Mesenchymal stem cell (in vitro differentiated cells and primary cell): ENCODE measurements around the gene ACP3.

Experiments
- DNase-seq: peaks from one replicate; pipeline ENCODE4 v3.0.0-alpha.2; 2013
- H2AFZ ChIP-seq: one replicate; pipeline ENCODE4 v1.6.1; 2013; ENCODE audit warnings: low read depth, mild to moderate bottlenecking, control low read depth, inconsistent platforms, low read length, moderate library complexity
- H2AK5ac ChIP-seq: 2 replicates; pipeline ENCODE4 v1.6.1; 2013; ENCODE audit warnings: low read length, moderate library complexity, mild to moderate bottlenecking, inconsistent platforms; ENCODE audit not compliant: severe bottlenecking
- H2BK120ac ChIP-seq: one replicate; pipeline ENCODE4 v1.6.1; 2013; ENCODE audit warnings: low read depth, mild to moderate bottlenecking, inconsistent platforms, low read length, moderate library complexity
- H2BK12ac ChIP-seq, 2 experiments: one replicate each; pipeline ENCODE4 v1.6.1; 2013; ENCODE audit warnings: inconsistent platforms in 2 of 2, low read length in 2 of 2, mild to moderate bottlenecking in 2 of 2, moderate library complexity in 2 of 2, control low read depth in 1 of 2
- H2BK15ac ChIP-seq: one replicate; pipeline ENCODE4 v1.6.1; 2013; ENCODE audit warnings: mild to moderate bottlenecking, low read depth, inconsistent platforms; ENCODE audit not compliant: poor library complexity, severe bottlenecking
- H2BK5ac ChIP-seq: 2 replicates; pipeline ENCODE4 v1.6.1; 2013; ENCODE audit warnings: low read depth, mild to moderate bottlenecking, low read length, control low read depth, inconsistent platforms; ENCODE audit not compliant: poor library complexity, severe bottlenecking
- H3K14ac ChIP-seq, 2 experiments: one replicate each; pipeline ENCODE4 v1.6.1; 2013; ENCODE audit warnings: inconsistent platforms in 2 of 2, low read length in 2 of 2, control low read depth in 1 of 2, mild to moderate bottlenecking in 1 of 2, moderate library complexity in 1 of 2
- H3K18ac ChIP-seq, 2 experiments: one replicate each; pipeline ENCODE4 v1.6.1; 2013; ENCODE audit warnings: inconsistent platforms in 2 of 2, low read length in 2 of 2, control low read depth in 1 of 2, low read depth in 1 of 2, mild to moderate bottlenecking in 1 of 2
- H3K23ac ChIP-seq, 2 experiments: one replicate each; pipeline ENCODE4 v1.6.1; 2013; ENCODE audit warnings: inconsistent platforms in 2 of 2, low read length in 2 of 2, mild to moderate bottlenecking in 2 of 2, moderate library complexity in 2 of 2, control low read depth in 1 of 2
- H3K27ac ChIP-seq: 2 replicates; pipeline ENCODE4 v1.5.1; 2013; ENCODE audit warnings: mild to moderate bottlenecking, moderate library complexity, low read length, control low read depth, inconsistent platforms; ENCODE audit not compliant: poor library complexity, severe bottlenecking
- H3K27me3 ChIP-seq, 2 experiments: 2 replicates each; pipeline versions ENCODE4 v1.6.1 to v1.7.0; 2013; ENCODE audit warnings: low read length in 2 of 2, mild to moderate bottlenecking in 2 of 2, moderate library complexity in 2 of 2, control low read depth in 1 of 2, inconsistent platforms in 1 of 2; ENCODE audit not compliant: control insufficient read depth in 1 of 2, insufficient read depth in 1 of 2
- H3K36me3 ChIP-seq, 2 experiments: 2 replicates each; pipeline versions ENCODE4 v1.6.1 to v1.7.0; 2013; ENCODE audit warnings: low read length in 2 of 2, control low read depth in 1 of 2, inconsistent platforms in 1 of 2, low read depth in 1 of 2, mild to moderate bottlenecking in 1 of 2; ENCODE audit not compliant: insufficient read depth in 2 of 2, control insufficient read depth in 1 of 2
- H3K4ac ChIP-seq, 2 experiments: one replicate each; pipeline ENCODE4 v1.6.1; 2013; ENCODE audit warnings: inconsistent platforms in 2 of 2, low read length in 2 of 2, mild to moderate bottlenecking in 2 of 2, moderate library complexity in 2 of 2, control low read depth in 1 of 2, low read depth in 1 of 2
- H3K4me1 ChIP-seq: 2 replicates; pipeline ENCODE4 v1.6.1; 2013; ENCODE audit warnings: low read depth, low read length, control low read depth; ENCODE audit not compliant: control insufficient read depth, insufficient read depth
- H3K4me2 ChIP-seq: 2 replicates; pipeline ENCODE4 v1.6.1; 2013; ENCODE audit warnings: low read length, mild to moderate bottlenecking, inconsistent platforms; ENCODE audit not compliant: poor library complexity, severe bottlenecking
- H3K4me3 ChIP-seq, 2 experiments: 2 replicates each; pipeline versions ENCODE4 v1.5.1 to v1.7.0; 2013; ENCODE audit warnings: low read length in 2 of 2, mild to moderate bottlenecking in 2 of 2, control low read depth in 1 of 2, low read depth in 1 of 2; ENCODE audit not compliant: insufficient read depth in 1 of 2
- H3K79me1 ChIP-seq: replicated peaks from 2 replicates; pipeline ENCODE4 v1.6.1; 2013; ENCODE audit warnings: mild to moderate bottlenecking, control low read depth, low read length, inconsistent platforms; ENCODE audit not compliant: poor library complexity, severe bottlenecking
- H3K9ac ChIP-seq: 2 replicates; pipeline ENCODE4 v1.7.0; 2013; ENCODE audit warnings: mild to moderate bottlenecking, low read length, moderate library complexity
- H3K9me3 ChIP-seq: 2 replicates; pipeline ENCODE4 v1.7.0; 2013; ENCODE audit warnings: mild to moderate bottlenecking, low read length; ENCODE audit not compliant: control insufficient read depth
- H4K8ac ChIP-seq: one replicate; pipeline ENCODE4 v1.6.1; 2013; ENCODE audit warnings: inconsistent platforms, mild to moderate bottlenecking, low read length, moderate library complexity
- H4K91ac ChIP-seq: one replicate; pipeline ENCODE4 v1.6.1; 2013; ENCODE audit warnings: mild to moderate bottlenecking, low read length, inconsistent platforms
- whole genome bisulfite sequencing: methylation state at CpG from one replicate; pipeline ENCODE4 v1.1.7; 2013; ENCODE audit warnings: mixed read lengths; 5-methylcytosine and 5-hydroxymethylcytosine counted together

ACP3 gene

DNA sequence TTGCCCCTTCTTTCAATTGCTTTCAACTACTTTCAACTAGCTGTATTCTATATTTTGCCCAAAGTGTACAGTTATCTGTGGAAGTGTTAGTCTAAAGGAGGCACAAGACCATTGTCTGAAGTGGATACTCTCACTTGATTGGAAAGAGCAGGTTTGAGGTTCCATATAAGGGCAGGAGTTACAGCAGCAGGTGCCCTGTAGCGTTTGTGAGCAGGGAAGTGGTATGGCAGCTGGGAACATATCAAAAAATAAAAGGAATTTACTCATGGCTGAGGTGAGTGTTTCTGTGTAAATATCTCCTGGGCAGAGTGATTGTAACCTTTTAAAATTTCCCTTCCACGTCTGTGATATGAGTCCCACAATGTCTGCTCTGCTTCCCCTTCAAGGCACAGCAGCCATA is 61.6 kb downstream of the ACP3 start:
- Histone ChIP-seq H4K91ac (no peak overlapping the region), H3K4ac (no peak overlapping the region), H3K79me1 (no peaks in the 10 kb centered on the region), H3K36me3 (no peaks in the 10 kb centered on the region), H3K4me1 (no peaks in the 10 kb centered on the region), H2BK5ac (no peak overlapping the region), H3K9me3 (no peaks in the 10 kb centered on the region), H2AFZ (no peak overlapping the region), H3K18ac (no peak overlapping the region), H3K27me3 (peaks cover 9 to 18% of the 10 kb centered on the region in 2 experiments), H2AK5ac (no peak overlapping the region), H4K8ac (no peak overlapping the region), H2BK12ac (no peak overlapping the region), H3K4me2 (no peak overlapping the region), H3K14ac (no peak overlapping the region), H2BK120ac (no peak overlapping the region), H3K23ac (no peak overlapping the region), H2BK15ac (no peak overlapping the region), H3K27ac (no peak overlapping the region), H3K4me3 (no peak overlapping the region), H3K9ac (no peak overlapping the region)
- 86% methylated on average over 2 of the region's 2 CpGs for WGBS
- DNase-seq: no peak

DNA sequence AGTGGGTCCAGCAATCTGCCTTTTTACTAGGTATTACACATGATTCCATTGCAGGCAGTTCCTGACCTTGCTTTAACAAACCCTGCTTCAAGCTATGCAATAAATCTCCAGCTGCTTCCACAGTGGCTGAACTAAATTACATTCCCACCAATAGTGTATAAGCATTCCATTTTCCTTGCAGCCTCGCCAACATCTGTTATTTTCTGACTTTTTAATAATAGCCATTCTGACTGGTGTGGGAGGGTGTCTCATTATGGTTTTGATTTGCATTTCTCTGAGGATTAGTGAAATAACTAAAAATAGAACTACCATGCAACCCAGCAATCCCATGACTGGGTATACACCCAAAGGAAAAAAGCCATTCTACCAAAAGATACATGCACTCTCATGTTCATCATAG is 63.7 kb downstream of the ACP3 start:
- no peak overlapping the region for H3K9ac ChIP-seq
- no peak overlapping the region for H2BK120ac ChIP-seq
- no peak overlapping the region for H2AK5ac ChIP-seq
- H2AFZ ChIP-seq: no peak overlapping the region
- H3K27me3 ChIP-seq: peaks cover 9 to 18% of the 10 kb centered on the region in 2 experiments
- no peaks in the 10 kb centered on the region for H3K4me1 ChIP-seq
- H3K9me3 ChIP-seq: no peaks in the 10 kb centered on the region
- H3K23ac ChIP-seq: no peak overlapping the region
- no peak overlapping the region for H3K18ac ChIP-seq
- no peak overlapping the region for H4K91ac ChIP-seq
- no peak overlapping the region for H3K4ac ChIP-seq
- H3K4me2 ChIP-seq: no peak overlapping the region
- H4K8ac ChIP-seq: no peak overlapping the region
- H3K36me3 ChIP-seq: no peaks in the 10 kb centered on the region
- no peak overlapping the region for H2BK5ac ChIP-seq
- no peaks in the 10 kb centered on the region for H3K79me1 ChIP-seq
- H3K27ac ChIP-seq: no peak overlapping the region
- no peak overlapping the region for H2BK12ac ChIP-seq
- H3K14ac ChIP-seq: no peak overlapping the region
- no peak for DNase-seq
- WGBS: no CpG with 5 or more reads among the region's 1 CpG
- H2BK15ac ChIP-seq: no peak overlapping the region
- H3K4me3 ChIP-seq: no peak overlapping the region

DNA sequence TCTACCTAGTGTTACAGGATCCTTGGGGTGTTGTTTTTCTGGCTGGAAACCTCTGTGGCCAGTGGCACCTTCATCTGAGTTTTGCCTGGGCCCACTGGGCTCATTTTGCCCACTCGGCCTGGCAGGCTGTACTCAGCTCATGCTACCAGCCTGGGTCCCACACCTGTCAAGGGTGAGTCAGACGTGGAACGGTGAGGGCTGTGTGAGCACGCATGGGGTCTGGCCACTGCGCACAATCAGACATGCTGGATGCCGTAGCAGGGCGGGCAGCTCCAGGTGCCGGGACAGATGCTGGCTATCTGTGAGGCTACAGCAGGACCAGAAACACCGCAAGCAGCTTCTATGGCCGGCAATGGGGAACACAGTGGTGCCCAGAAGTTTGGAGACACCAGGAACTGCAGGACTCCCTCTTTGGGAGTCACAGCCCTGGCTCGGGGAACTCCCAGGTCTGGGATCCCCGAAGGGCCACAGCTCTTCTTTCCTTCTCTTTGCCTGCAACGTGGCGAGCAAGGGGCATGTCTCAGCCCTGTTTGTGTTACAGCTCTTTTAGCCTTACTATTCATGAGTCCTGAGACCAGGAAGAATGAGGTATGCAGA is 64.2 kb downstream of the ACP3 start:
- peak overlapping the region in 1 of 2 experiments; percentile 85 for H3K14ac ChIP-seq
- no peak overlapping the region for H3K27ac ChIP-seq
- H3K9ac ChIP-seq: no peak overlapping the region
- no peak overlapping the region for H3K4ac ChIP-seq
- H3K9me3 ChIP-seq: no peaks in the 10 kb centered on the region
- no peak overlapping the region for H2AK5ac ChIP-seq
- H3K23ac ChIP-seq: peak overlapping the region in 1 of 2 experiments; percentile 79
- peak overlapping the region; percentile 98 for H4K91ac ChIP-seq
- H2BK12ac ChIP-seq: peak overlapping the region; percentile 54 to 77
- H2BK15ac ChIP-seq: peak overlapping the region; percentile 52
- no peak overlapping the region for H3K4me2 ChIP-seq
- WGBS: 88% methylated on average over 14 of the region's 14 CpGs
- H2BK5ac ChIP-seq: no peak overlapping the region
- no peak overlapping the region for H2BK120ac ChIP-seq
- H3K27me3 ChIP-seq: peaks cover 9 to 18% of the 10 kb centered on the region in 2 experiments
- H3K18ac ChIP-seq: peak overlapping the region; percentile 1 to 54
- H3K79me1 ChIP-seq: no peaks in the 10 kb centered on the region
- H3K4me1 ChIP-seq: no peaks in the 10 kb centered on the region
- no peak for DNase-seq
- H3K4me3 ChIP-seq: peak overlapping the region in 1 of 2 experiments; percentile 10
- H4K8ac ChIP-seq: peak overlapping the region; percentile 72
- no peak overlapping the region for H2AFZ ChIP-seq
- H3K36me3 ChIP-seq: no peaks in the 10 kb centered on the region

DNA sequence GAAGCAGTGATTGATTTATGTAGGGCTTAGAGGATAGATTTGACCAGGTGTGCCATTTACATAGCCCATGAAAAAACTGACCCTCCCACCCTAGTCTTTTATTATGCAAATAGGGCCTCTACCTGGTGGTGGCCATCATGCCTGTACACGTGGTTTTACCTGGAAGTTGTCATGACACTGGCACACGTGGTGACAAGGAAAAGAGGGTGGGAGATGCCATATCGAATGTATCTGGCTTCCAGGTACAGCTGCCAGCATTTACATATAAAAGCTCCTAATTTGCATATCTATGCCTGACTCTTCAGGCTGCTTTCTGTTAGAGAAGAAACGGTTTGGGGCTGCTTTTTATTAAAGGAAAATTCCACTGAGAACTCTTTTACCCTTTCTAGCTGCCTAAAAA is 65.1 kb downstream of the ACP3 start:
- no peaks in the 10 kb centered on the region for H3K9me3 ChIP-seq
- no peaks in the 10 kb centered on the region for H3K79me1 ChIP-seq
- no peaks in the 10 kb centered on the region for H3K4me1 ChIP-seq
- no peak overlapping the region for H2BK5ac ChIP-seq
- H4K8ac ChIP-seq: no peak overlapping the region
- H2BK15ac ChIP-seq: no peak overlapping the region
- no peak overlapping the region for H2BK120ac ChIP-seq
- DNase-seq: no peak
- no peak overlapping the region for H3K14ac ChIP-seq
- H4K91ac ChIP-seq: no peak overlapping the region
- no peak overlapping the region for H3K4ac ChIP-seq
- no peak overlapping the region for H3K9ac ChIP-seq
- H2AK5ac ChIP-seq: no peak overlapping the region
- H2AFZ ChIP-seq: no peak overlapping the region
- H3K4me3 ChIP-seq: no peak overlapping the region
- H3K36me3 ChIP-seq: no peaks in the 10 kb centered on the region
- H3K27me3 ChIP-seq: peaks cover 11 to 18% of the 10 kb centered on the region in 2 experiments
- no peak overlapping the region for H3K23ac ChIP-seq
- no peak overlapping the region for H3K27ac ChIP-seq
- no peak overlapping the region for H2BK12ac ChIP-seq
- H3K18ac ChIP-seq: no peak overlapping the region
- no peak overlapping the region for H3K4me2 ChIP-seq
- 21% methylated on average over 3 of the region's 4 CpGs for WGBS
